PC-9 (cell line): ENCODE results near the gene GABRE.

Experiments used
- EZH2 ChIP-seq: fragments of 200-600 bp; sonication (generic); IDR thresholded peaks from 2 replicates; pipeline ENCODE4 v1.8.0; 2017; ENCODE audit warnings: antibody characterized with exemption, low read depth
- TF ChIP-seq, protein P1 (sequence below): fragments of 200-600 bp; sonication (generic); conservative IDR thresholded peaks from 2 replicates; pipeline ENCODE4 v1.6.1; 2017; ENCODE audit warnings: mixed run types, antibody characterized with exemption, mild to moderate bottlenecking, moderate library complexity

DNA sequence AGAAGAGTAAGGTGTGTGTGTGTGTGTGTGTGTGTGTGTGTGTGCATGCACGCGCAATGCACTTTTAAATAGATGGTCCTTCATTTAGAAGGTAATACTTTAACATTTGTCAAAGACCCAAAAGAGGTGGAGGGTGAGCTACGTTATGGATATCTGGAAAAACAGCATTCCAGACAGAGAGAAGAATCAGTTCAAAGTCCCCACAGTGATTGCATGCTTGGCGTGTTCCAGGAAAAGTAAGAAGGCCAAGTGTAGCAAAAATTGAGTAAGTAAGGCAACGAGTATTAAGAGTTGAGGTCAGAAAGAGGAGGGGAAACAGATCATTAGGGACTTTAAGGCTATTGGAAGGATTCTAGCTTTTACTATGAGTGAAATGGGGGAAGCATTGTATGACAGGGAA lies 21.9 kb upstream of the GABRE start:
- no peak for TF ChIP-seq EZH2
- TF ChIP-seq, protein P1, sequence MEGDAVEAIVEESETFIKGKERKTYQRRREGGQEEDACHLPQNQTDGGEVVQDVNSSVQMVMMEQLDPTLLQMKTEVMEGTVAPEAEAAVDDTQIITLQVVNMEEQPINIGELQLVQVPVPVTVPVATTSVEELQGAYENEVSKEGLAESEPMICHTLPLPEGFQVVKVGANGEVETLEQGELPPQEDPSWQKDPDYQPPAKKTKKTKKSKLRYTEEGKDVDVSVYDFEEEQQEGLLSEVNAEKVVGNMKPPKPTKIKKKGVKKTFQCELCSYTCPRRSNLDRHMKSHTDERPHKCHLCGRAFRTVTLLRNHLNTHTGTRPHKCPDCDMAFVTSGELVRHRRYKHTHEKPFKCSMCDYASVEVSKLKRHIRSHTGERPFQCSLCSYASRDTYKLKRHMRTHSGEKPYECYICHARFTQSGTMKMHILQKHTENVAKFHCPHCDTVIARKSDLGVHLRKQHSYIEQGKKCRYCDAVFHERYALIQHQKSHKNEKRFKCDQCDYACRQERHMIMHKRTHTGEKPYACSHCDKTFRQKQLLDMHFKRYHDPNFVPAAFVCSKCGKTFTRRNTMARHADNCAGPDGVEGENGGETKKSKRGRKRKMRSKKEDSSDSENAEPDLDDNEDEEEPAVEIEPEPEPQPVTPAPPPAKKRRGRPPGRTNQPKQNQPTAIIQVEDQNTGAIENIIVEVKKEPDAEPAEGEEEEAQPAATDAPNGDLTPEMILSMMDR = no peak
